Effector CD8-positive, alpha-beta T cell (primary cell): Measurements from ENCODE around the gene HOXA13.

ENCODE experiments used
- DNase-seq: peaks from one replicate; lab custom pipeline; 2025; lab: John Stamatoyannopoulos, UW

HOXA13 gene

DNA sequence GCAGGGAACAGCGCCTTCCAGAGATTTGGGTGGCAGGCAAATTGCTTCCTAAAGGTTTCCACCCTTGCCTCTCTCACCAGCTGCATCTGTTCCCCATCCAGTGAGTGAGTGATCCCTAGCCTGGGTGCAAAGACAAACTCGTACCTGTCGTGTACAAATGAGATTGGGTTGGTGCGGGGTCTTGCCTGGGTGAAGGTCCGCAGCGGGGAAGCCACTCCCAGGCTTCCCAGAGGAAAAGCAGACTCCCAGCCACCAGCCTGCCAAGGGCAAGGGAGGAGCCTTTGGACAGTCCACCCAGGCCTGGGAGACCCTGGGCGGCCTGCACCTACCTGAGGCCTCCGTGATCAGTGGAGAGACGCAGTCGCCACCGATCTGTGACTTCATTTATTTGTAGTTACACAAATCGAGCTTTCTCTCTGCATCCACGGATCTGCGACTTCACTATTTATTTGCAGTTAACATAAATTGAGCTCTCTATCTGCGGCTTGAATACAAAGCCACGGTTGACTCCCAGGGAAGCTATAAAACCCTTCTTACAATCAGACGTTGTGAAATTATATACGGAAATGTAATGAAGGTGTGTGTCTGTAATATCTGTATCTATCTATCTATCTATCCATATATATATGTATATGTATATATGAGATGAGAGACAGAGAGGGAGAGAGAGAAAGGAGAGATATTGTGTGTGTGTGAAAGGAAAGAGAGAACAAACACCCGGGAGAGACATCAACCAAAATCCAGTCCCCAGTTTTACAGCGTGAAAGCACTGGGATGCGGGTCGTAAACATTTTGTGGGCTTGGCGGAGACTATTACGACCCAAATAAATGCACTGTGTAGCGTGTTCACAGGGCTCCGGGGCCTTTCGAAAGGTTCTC lies 40.4 kb downstream of the HOXA13 start:
- no peak for DNase-seq

DNA sequence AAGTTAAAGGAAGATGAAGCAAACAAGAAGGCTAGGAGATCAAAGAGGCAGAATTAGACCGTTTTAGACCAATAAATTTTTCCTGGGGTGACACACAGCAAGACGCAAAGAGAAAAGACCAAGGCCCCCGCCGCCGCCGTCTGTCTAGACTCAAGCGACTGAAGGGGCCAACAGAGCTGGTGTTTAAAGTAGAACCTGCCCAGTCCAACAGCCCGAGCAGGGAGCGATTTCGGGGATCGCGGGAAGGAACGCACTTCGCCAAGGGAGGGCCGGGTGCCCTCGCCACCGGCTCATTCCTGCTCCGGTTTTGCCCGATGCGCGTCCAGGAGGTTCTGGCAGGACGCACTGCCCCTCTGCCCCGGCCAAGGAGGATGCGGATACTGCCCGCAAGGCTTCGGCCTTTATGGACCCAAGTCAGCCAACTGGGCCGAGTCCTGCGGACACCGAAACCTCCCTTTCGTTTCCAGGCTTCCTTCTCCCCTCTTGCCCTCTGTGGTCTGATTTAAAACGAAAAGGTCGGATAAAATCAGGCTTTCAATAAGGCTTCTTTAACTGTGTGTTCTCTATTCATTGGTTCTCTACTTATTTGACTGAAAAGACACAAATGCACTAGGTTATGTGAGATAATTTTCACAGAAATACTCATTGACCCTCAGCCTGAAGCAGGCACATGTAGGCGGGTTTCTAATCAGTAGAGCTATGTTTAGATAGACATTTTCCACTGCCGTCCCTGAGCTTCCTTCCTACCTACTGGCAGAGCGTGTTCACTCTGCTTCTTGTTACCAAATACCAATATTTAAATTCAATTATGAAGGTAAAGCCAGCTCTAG lies 41.2 kb downstream of the HOXA13 start:
- DNase-seq, result no peak

DNA sequence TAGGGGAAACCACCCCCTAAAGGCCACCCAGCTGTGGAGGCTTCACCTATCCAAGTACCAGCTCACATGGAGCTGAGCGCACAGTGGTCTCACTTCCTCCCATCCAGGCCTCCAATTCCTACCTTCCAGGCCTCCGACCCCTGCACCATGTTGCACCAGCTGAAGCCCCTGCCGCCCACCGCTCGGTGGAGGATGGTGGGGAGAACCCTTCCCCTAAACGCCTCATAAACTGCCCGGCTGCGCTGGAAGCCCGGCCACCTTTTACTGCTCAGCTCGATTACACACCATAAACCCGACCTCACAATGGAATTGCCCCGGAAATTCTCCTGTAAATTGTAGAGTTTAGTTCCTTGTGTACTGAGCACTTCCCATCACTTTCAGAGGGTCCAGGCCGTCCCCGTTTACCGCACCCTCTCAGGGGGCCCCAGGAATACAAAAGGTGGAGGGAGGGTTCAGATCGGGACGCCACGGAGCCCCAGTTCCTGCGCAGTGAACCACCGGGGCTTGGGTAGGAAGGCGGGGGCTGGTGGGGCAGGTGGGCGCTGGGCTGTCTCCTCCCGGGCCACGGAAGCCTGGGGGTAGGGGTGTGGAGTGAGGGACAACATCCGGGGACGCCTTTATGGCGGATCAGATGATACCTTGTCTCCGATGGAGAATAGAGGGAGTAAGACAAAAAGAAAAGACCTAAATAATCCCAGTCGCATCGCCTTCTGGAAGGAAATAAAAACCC lies 42.0 kb downstream of the HOXA13 start:
- no peak for DNase-seq

DNA sequence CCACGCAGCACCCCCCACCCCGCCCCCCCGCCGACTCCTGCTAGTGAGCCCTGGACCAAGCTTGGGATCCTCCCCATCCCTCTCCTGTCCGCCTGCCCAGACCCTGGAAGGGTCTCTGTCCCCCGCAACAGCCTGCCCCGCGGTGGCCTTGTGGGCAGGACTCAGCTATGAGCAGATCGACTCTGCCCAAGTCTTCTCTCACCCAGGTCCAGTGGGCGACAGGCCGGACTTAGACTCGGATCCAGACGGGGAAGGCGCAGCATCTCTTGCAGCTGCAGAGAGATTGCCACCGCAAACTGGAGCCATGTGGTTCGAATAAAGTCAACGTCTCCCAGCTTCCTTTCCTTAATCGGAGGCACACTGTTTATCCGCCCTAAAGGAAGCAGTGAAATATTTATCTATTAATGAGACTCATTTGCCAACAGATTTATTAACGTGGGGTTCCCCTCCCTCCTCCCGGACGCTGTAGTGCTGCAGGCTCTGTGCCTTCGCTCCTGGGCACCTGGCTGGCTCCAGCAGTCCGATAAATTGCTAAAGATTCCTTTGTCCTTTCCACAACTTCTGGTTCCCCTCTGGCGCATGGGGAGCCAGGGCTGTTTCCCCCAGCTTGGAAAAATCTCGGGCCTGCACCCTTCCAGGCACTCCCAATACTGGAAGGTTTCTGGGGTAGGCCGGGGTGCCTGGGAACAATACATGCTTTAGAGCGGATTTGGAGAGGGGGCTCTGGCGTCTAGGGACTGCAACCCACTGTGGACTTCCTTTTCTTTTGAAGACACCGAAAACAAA lies 42.8 kb downstream of the HOXA13 start:
- no peak for DNase-seq

DNA sequence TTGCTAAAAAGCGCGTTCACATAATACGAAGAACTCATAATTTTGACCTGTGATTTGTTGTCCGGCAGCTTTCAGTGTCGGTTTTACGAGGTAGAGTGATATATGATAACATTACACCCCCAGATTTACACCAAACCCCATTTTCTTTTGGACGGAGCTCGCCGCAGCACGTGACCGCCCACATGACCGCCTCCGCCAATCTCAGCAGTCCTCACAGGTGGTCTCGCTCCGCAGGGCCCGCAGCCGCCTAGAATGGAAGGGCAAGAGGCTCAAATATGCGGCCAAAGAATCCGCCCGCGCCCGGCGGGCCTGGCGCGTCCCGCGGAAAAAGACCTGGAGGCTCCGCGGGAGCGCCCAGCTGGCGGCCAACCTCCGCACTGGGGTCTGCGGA lies 43.4 kb downstream of the HOXA13 start, which contains the start of gene HOXA7:
Gene HOXA7 (minus strand): TSS at position 168 of the 391 bp plus-strand sequence. CDS start 130 bp downstream, at position 38.
- no peak for DNase-seq

DNA sequence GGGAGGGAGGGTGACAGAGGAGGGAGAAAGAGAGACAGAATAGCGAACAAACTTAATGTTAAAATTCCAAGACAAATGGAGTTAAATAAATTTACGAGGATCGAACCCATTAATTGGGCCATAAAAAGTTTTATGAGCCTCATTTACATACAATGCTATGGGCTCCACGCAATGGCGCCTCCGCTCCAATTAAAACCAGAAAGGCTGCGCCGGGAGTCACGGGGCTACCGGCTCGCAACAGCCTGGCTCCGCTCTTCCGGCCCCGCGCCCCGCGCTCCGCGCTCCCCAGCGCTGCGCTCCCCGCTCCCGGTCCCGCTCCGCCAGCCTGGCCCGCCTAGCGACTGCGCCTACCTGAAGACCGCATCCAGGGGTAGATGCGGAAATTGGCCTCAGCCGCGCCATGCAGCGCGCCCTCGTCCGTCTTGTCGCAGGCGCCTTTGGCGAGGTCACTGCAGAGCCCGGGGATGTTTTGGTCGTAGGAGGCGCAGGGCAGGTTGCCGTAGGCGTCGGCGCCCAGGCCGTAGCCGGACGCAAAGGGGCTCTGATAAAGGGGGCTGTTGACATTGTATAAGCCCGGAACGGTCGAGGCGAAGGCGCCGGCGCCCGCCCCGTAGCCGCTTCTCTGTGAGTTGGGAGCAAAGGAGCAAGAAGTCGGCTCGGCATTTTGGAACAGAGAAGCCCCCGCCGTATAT lies 43.9 kb downstream of the HOXA13 start:
- DNase-seq, result no peak

DNA sequence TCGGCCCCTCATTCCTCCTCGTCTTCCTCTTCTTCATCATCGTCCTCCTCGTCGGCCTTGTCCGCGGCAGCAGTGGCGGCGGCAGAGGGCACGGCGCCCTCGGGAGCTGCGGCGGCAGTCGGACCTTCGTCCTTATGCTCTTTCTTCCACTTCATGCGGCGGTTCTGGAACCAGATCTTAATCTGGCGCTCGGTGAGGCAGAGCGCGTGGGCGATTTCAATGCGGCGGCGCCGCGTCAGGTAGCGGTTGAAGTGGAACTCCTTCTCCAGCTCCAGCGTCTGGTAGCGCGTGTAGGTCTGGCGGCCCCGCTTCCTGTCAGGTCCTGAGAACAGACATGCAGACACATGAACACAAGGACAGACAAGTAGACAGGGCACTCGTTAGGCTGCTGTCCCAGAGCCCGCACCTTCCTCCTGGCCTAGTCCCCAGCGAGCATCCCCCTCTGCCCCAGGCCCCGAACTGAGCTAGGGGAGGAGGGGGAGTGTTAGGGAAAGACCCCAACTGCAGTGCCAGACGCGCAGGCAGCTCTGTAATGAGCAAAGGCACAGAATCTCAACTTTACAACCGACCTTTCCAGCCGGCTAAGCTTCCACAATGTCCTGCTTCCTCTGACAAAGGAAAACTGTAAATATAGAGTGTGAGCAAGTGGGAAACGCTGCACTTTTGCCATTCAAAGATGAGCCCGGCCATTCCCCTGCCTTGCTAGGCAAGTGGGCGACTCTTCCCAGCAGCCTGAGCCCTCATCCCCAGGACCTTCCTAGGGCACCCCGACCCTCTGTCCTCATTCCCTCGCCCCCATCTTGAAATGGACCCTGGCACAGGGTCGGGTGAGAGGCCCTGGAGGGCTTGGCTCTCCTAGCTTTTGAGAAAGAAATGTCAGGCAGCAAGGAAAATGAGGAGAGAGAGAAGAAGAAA lies 44.7 kb downstream of the HOXA13 start:
- DNase-seq, result no peak

DNA sequence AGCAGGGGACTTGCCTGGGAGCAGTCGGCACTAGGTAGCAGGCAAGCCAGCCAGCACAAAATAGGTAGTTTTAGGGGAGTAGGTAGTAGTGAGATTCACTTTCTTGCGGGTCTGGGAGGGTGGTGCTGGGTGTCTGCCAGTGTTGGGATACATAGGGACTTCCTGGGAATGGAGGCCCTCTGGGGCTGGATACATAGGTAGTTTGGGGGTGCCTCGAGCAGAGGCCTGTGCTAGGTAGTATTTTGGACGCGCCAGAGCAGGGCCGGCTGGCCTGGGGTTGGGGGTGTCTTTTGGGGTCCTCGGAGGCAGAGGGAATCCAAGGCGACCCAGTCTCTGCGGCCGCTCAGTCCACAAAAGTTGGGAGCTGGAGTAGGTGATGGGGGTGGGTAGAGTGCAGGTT lies 45.5 kb downstream of the HOXA13 start:
- no peak for DNase-seq

DNA sequence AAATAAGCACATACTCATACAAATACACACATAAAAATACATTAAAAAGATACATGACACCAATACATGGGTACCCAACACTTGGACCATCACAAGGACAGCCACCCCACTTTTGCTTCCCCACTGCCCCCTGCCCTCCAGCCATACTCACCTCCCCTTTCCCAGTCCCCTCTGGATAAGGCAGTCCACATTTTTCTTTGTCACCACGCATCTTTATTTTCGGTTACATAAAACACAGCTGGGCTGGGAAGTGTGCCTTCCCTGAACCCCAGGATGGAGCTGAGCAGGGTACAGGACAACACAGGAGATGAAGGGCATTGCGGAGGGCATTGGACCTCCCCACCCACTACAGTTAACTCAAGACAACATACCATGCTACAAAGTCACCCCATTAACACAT lies 46.4 kb downstream of the HOXA13 start:
- DNase-seq, result no peak

DNA sequence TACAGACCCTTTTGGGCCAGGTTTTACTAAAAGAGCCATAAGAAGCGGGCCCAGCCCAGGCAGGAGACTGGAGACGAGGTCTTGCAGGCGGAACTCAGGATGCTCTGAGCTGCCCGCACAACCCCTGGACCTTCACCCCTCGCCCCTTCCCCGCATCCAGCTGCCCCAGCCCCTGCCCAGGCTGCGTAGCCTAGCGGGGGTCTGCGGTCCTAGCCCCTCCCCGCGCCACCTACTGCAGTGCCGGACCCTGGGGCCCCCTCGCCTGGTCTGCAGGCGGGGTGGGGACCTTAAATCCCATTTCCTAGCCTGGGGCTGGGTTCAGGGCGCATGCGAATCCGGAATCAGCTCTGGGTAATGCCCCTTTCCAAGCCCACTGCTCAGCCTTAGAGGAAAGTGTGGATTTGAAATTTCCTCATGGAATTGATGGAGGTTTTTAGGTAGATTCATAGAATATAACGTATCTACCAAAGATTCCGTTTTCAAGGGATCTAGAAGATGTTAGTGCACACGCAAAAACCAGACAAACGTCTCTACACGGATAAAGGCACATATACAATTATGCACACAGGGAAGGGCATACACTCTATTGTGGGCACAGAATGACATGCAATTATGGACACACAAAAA lies 47.0 kb downstream of the HOXA13 start:
- DNase-seq, result no peak

DNA sequence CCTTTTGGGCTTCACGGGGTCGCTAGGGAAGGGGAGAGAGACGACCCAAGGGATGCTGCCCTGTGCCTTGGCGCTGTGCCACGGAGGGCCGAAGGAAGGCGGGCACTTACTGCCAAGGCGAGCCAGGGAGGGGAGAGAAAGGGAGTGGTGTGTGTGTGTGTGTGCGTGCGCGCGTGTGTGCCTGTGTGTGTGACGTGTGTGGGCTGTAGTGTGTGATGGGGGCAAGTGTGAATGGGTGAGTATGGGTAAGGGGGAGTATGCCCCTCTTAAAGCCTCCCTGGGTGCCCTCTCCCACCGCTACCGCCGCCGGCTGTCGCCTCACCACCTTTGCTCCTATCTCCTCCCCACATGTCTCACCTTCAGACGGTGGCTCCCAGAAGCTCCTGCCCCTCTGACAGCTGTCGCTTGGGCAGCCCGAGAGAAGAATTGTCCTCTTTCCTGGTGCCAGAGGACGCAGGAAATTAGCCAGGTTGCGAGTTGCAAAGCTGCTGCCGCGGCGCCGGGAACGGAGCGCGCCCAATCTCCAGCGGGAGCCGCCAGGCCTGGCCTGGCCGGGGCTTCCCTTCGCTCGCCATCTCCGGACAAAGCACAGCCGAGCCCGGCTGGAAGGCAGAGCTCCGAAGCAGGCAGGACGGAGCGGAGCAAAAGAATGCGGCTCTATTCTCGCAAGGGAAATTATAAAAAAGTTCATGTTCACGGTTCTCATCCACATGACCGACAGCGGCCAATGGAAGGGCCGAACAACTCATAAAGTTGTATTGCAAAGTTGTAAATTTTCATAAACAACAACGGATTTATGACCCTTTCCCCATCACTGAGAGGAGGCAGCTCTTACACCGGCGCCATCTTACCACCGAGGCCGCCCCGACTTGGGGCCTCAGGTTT lies 47.7 kb downstream of the HOXA13 start, which contains the start of gene HOXA3:
Gene HOXA3 (minus strand): TSS at position 653 of the 885 bp plus-strand sequence. CDS start 41,943 bp downstream, outside the sequence.
- no peak for DNase-seq

DNA sequence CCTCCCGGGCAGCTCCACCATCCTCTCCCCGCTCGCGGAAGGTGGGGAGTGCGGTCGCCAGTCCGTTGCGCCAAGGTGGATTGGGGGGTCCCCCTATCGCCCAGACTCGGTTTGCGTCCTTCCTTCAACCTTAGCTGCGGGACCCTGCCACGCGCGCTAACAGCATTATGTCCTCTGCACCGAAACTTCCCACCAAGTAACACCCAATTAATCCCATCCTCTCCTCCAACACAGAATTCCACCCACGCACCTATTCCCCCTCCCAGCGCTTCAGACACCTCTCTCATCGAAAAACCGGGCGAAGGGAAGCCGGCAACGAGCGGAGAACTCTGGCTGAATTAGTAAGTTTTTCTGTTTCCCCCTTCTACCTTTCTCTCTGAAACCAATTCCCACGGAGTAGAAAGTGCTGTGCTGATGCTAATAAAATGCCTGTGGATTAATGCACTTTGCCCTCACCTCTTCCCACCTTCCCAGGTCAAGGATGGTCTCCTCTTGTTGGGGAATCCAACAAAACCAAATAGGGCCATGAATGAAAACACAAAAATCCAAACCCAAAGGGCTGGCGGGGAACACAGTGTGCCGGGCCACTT lies 48.5 kb downstream of the HOXA13 start:
- DNase-seq, result no peak

DNA sequence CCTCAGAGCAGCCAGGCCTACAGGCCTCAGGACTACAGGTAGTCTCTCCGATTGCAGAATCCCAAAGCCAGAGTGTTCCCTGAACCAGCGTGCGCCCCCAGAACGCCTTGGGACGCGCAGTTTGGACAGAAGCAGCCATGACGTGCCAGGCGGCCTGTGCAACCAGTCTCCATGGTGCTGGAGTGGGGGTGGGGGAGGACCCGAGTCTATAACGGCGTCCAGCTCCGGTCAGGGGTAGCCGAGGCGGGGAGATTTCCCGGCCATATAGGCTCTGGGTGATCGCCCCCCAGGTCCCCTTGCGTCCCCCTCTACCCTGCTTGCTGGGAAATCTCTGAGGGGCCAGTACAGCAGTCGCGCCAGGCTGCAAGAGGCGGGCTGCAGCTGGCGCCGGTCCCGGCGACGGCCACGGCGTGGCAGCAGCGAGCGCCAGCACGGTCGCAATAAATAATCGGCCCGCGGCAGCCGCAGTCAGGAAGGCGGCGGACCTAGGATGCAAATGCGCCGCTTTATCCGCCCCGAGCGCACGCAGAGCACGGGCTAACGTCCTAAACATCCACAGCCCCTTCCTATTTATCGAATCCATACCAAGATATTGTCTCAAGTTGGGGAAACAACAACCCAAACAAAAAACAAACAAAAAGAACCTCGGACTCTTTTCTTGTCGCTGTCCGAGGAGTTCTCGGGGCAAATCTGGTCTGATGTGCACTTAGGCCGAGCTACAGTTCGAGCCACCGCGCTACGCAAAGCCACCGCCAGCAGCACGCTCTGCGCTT lies 49.1 kb downstream of the HOXA13 start:
- DNase-seq, result peak; percentile 34

DNA sequence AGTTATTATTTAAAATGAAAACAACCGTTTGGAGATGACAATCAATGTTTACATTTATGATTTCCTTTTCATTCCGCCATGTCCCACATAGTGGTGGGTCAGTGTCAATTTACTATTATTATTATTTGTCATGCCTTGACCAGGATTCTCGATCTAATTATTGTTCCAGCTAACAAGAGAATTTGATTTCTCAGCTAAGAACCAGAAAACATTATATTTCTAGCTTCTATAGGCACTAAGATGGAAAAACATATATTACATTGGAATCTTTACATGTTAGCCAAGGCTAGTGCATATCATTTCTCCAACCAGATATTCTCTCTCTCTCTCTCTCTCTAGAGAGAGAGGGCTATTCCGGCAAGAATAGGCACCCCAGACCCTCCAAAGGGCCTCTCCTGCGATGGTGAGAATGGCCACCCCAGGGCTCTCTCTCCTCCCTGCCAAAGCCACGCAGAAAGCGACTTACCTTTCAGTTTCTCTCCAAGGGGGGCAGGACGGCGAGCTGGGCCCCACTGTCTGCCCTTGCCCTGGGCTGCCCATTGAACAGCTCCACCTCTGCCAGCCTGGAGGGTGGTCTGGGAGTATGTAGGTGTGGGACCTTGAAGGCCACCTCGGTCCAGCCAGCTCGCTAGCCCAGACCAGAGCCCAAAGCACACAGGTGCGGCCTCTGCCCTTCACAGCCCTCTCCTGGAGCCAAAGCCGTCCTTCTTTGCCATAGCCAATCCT lies 49.9 kb downstream of the HOXA13 start:
- DNase-seq, result no peak

DNA sequence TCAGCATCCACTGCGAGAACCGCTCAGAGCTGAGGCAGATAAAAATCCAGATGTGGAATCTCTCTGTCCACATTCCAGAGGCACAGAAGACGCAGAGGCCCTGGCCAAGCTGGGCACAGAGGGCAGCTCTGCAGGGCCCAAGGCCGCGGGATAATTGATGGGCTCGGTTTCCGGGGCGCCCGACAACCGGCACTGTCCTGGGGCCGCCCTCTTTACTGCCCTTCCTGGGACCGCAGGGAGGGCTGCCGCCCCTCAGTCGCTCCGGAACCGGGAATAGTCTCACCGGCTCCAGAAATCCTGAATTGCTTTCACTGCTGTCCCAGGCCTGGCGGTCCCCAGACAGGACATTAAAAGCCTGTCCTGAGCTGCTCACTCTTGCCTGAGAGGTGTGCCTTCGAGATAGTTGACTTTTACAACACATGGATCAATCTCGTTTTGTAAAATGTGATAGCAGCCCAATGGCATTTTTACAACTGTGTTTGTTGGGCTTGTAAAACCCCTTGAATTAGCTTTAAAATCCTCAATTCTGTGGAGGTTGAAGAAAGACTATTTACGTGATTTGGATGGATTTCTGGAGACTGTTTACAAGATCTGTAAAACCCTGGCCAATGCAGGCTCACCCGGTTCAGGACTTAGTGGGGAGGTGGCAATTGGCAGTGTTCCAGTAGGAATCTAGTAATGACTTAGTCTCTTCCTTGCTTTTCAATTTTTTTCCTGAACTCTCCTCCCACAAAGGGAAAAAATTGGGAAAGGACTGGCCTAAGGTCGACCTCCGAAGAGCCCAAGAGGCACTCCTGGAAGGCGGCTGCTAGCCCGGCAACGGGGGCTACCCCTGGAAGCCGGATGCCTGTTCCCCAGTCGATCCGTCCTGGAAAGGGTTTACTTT lies 50.9 kb downstream of the HOXA13 start:
- no peak for DNase-seq
